Memory B cell (primary cell): ENCODE measurements around the gene PRR36.
A peak's percentile ranks its signal among the peaks of the same experiment; 100 is the strongest.

ENCODE experiments used
- ATAC-seq: fragments of 150-1000 bp; cut with Tn5 transposase; 2 replicates; pipeline ENCODE4 v1.10.0; 2021; ENCODE audit warnings: low read depth, mild to moderate bottlenecking, moderate library complexity
- DNase-seq, 2 donors: peaks; one replicate each; pipeline ENCODE4 v3.0.0; 2022; ENCODE audit warnings: low spot score in 2 of 2
- H3K27ac Mint-ChIP-seq: one replicate; pipeline ENCODE4 v1.8.0; 2022; ENCODE audit warnings: mild to moderate bottlenecking, moderate library complexity, mixed read lengths
- H3K27me3 Mint-ChIP-seq: one replicate; pipeline ENCODE4 v1.8.0; 2022; ENCODE audit warnings: mixed read lengths
- H3K36me3 Mint-ChIP-seq: one replicate; pipeline ENCODE4 v1.8.0; 2022; ENCODE audit warnings: mild to moderate bottlenecking, mixed read lengths
- H3K4me1 Mint-ChIP-seq: one replicate; pipeline ENCODE4 v1.8.0; 2022; ENCODE audit warnings: mixed read lengths
- H3K4me3 Mint-ChIP-seq: one replicate; pipeline ENCODE4 v1.8.0; 2022; ENCODE audit warnings: mild to moderate bottlenecking, moderate library complexity, mixed read lengths
- H3K9me3 Mint-ChIP-seq: one replicate; pipeline ENCODE4 v1.8.0; 2022; ENCODE audit warnings: mixed read lengths

Gene PRR36

DNA sequence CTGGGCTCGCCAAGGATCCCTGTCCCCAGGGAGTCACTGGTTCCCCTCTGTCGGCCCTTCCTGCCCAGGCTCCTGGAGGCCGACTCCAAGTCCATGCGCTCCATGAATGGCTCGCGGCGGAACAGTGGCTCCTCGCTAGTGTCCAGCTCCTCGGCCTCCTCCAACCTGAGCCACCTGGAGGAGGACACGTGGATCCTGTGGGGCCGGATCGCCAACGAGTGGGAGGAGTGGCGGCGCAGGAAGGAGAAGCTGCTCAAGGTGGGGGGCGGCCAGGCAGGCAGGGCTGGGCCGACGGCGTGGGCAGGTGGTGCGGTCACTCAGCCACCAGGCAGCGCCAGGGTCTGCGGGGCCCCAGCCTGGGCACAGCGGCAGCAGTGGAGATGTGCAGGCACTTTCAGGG lies 26.5 kb downstream of the PRR36 start:
- Mint-ChIP-seq H3K36me3 (no peaks in the 10 kb centered on the region), H3K9me3 (no peaks in the 10 kb centered on the region), H3K27ac (no peak overlapping the region), H3K27me3 (peaks cover 2% of the 10 kb centered on the region), H3K4me3 (no peak overlapping the region), H3K4me1 (no peaks in the 10 kb centered on the region)
- ATAC-seq (no peak), DNase-seq (no peak)

GRCh38 chr19:7846155-7846646 lies 28.0 kb downstream of the PRR36 start:
- no peaks in the 10 kb centered on the region for H3K36me3 Mint-ChIP-seq
- no peak overlapping the region for H3K4me3 Mint-ChIP-seq
- peaks cover 2% of the 10 kb centered on the region for H3K27me3 Mint-ChIP-seq
- H3K4me1 Mint-ChIP-seq, result no peaks in the 10 kb centered on the region
- H3K27ac Mint-ChIP-seq, result no peak overlapping the region
- H3K9me3 Mint-ChIP-seq, result no peaks in the 10 kb centered on the region
- DNase-seq (no peak), ATAC-seq (no peak)

DNA sequence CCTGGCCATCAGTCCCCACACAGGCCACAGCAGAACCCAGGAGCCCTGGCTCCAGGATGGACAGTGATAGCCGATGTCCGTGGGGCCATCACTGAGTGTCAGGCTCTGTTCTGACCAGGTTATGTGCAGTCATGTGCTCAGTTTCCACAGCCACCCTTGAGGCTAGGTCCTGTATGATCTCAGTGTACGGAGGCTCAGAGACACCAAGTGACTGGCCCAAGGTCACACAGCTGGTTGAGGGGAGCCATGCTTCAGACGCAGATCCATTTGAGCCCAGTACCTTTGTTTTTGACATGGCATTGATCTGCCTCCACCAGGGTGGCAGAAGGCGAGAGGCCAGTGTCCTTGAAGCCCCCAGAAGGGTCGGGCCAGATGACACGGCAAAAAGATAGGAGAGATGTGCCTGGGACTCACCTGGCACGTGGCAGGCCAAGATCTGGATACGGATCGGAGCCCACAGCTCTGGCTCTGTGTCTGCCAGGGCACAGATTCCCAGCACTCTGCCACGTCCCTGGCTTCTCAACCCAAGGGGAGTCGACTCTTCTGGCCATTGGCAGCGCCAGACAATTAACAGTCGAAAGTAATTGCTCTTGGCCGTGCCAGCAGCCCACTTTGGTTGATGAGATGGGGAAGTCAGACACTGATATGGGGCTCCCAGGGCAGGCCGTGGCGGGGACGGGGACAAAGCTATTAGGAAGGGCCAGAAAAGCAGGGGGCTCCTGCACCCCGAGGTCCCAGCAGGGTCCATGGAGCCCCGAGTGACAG lies 28.6 kb downstream of the PRR36 start:
- Mint-ChIP-seq H3K27me3 (peaks cover 2% of the 10 kb centered on the region), H3K27ac (no peak overlapping the region), H3K9me3 (no peaks in the 10 kb centered on the region), H3K36me3 (no peaks in the 10 kb centered on the region), H3K4me3 (no peak overlapping the region), H3K4me1 (no peaks in the 10 kb centered on the region)
- DNase-seq (no peak), ATAC-seq (no peak)

DNA sequence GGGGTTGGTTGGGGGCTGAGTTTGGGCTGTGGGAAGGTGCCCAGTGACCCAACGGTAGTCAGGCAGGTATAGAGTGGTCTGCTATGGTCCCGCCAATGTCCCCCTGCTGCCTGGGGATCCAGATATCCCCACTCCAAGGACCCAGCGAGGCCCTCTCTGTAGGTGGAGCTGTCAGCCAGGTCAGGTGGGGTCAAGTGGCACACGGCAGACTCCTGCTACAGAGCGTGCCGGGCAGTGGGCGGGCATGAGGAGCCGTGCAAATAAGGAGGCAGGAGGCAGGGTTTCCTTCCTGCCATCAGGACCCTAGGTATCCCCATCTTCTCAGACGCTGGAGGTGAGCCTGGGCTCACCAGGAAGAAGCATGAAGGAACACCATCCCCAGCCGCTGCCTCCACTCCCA lies 29.2 kb downstream of the PRR36 start:
- Mint-ChIP-seq H3K27me3 (no peaks in the 10 kb centered on the region), H3K4me1 (no peaks in the 10 kb centered on the region)
- no peak for ATAC-seq

GRCh38 chr19:7844405-7844804 lies 29.8 kb downstream of the PRR36 start:
- Mint-ChIP-seq H3K9me3 (no peaks in the 10 kb centered on the region), H3K4me1 (no peaks in the 10 kb centered on the region), H3K27me3 (no peaks in the 10 kb centered on the region), H3K27ac (no peak overlapping the region), H3K4me3 (no peak overlapping the region), H3K36me3 (no peaks in the 10 kb centered on the region)
- DNase-seq (no peak), ATAC-seq (no peak)

More for the DNA sequence above, 29.2 kb downstream of the PRR36 start:
- no peak overlapping the region for H3K4me3 Mint-ChIP-seq
- no peaks in the 10 kb centered on the region for H3K9me3 Mint-ChIP-seq
- H3K27ac Mint-ChIP-seq, result no peak overlapping the region
- DNase-seq, result no peak
- H3K36me3 Mint-ChIP-seq, result no peaks in the 10 kb centered on the region

- Mint-ChIP-seq H3K36me3 (peaks cover 2% of the 10 kb centered on the region), H3K27ac (no peak overlapping the region), H3K4me3 (no peak overlapping the region), H3K27me3 (no peaks in the 10 kb centered on the region), H3K4me1 (no peaks in the 10 kb centered on the region), H3K9me3 (no peaks in the 10 kb centered on the region)
- no peak for ATAC-seq
- no peak for DNase-seq
Measured at GRCh38 chr19:7843521-7843920, 30.7 kb downstream of the PRR36 start.

GRCh38 chr19:7842661-7843294 lies 31.4 kb downstream of the PRR36 start:
- H3K4me1 Mint-ChIP-seq, result no peaks in the 10 kb centered on the region
- no peak overlapping the region for H3K27ac Mint-ChIP-seq
- H3K27me3 Mint-ChIP-seq, result no peaks in the 10 kb centered on the region
- H3K9me3 Mint-ChIP-seq, result no peaks in the 10 kb centered on the region
- H3K4me3 Mint-ChIP-seq, result no peak overlapping the region
- peaks cover 2% of the 10 kb centered on the region for H3K36me3 Mint-ChIP-seq
- no peak for ATAC-seq
- no peak for DNase-seq

- ATAC-seq, result no peak
- Mint-ChIP-seq H3K4me3 (no peak overlapping the region), H3K36me3 (peaks cover 2% of the 10 kb centered on the region), H3K27me3 (no peaks in the 10 kb centered on the region), H3K27ac (no peak overlapping the region), H3K9me3 (no peaks in the 10 kb centered on the region), H3K4me1 (no peaks in the 10 kb centered on the region)
- no peak for DNase-seq
Measured at GRCh38 chr19:7841751-7842660, 32.2 kb downstream of the PRR36 start.

- Mint-ChIP-seq H3K36me3 (peaks cover 2% of the 10 kb centered on the region), H3K9me3 (no peaks in the 10 kb centered on the region), H3K4me1 (no peaks in the 10 kb centered on the region), H3K27me3 (no peaks in the 10 kb centered on the region), H3K27ac (no peak overlapping the region), H3K4me3 (no peak overlapping the region)
- no peak for ATAC-seq
- no peak for DNase-seq
Measured at GRCh38 chr19:7840629-7841028, 33.6 kb downstream of the PRR36 start.

GRCh38 chr19:7839476-7839875 lies 34.7 kb downstream of the PRR36 start:
- Mint-ChIP-seq H3K4me1 (no peaks in the 10 kb centered on the region), H3K9me3 (no peaks in the 10 kb centered on the region), H3K4me3 (no peak overlapping the region), H3K36me3 (peaks cover 2% of the 10 kb centered on the region), H3K27me3 (no peaks in the 10 kb centered on the region), H3K27ac (no peak overlapping the region)
- DNase-seq, result no peak
- no peak for ATAC-seq

DNA sequence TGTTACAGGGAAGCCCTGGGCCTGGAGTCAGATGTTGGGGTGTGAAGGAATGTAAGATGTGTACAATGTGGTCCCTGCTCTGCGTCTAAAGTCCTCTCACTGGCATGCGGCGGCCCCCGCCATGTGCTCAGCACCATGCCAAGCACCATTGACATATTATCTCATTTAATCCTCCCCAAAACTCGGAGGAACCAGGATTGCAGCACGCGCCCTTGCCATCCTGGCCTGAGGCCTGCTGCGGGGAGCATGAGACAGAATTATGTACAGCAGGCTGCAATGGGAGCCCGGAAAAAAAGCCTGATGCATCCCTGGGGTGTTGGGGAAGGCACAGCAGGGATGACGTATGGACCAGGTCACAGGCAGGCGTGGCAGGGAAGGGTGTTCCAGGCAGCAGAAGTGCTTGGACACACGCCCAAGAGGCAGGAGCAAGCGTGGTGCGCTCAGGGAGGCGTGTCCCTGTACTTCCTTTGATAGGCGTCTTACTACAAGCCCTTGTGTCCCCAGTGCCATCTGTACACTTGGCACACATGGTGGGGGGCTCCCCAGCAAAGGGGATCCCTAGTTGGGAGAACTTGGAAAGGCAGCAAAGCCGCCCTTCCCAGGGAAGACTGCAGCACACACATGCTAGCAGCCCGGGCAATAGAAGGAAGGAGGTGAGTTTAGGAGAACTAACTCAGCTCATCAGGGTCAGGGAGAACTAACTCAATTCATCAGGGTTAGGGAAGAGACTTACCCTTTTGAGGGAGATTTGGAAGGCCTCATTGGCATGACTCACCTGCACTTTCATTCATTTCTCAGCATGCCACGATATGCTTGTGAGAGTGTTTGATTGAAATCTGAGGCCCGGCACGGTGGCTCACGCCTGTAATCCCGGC lies 40.7 kb downstream of the PRR36 start:
- H3K27ac Mint-ChIP-seq, result no peak overlapping the region
- ATAC-seq (no peak), DNase-seq (no peak)
- peaks cover 10% of the 10 kb centered on the region for H3K4me1 Mint-ChIP-seq
- H3K36me3 Mint-ChIP-seq, result no peaks in the 10 kb centered on the region
- H3K9me3 Mint-ChIP-seq, result no peaks in the 10 kb centered on the region
- H3K27me3 Mint-ChIP-seq, result no peaks in the 10 kb centered on the region
- H3K4me3 Mint-ChIP-seq, result no peak overlapping the region

DNA sequence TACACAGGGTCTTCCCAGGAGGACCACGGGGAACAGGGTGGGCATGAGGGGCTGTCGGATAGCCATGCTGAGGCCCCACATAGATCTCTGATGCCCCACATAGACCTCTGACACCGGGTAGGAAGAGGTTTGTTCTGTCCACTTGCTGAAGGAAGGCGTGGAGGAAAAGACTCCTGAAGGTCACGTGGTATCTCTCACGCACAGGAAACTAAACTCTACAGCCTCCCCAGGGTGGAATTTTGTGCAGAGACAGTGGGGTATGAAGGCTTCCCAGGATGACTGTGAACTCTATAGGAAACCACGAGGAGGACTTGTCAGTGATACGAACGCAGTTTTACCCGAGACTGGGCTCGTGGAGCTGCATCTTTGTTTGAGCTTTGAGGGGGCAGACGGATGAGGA lies 41.4 kb downstream of the PRR36 start:
- ATAC-seq (no peak), DNase-seq (no peak)
- Mint-ChIP-seq H3K9me3 (no peaks in the 10 kb centered on the region), H3K4me1 (peaks cover 10% of the 10 kb centered on the region), H3K27ac (no peak overlapping the region), H3K4me3 (no peak overlapping the region), H3K36me3 (no peaks in the 10 kb centered on the region), H3K27me3 (no peaks in the 10 kb centered on the region)

GRCh38 chr19:7832009-7832408 lies 42.2 kb downstream of the PRR36 start:
- DNase-seq (no peak), ATAC-seq (no peak)
- Mint-ChIP-seq H3K27ac (no peak overlapping the region), H3K4me1 (peaks cover 10% of the 10 kb centered on the region), H3K4me3 (peak overlapping the region; percentile 83), H3K36me3 (no peaks in the 10 kb centered on the region), H3K9me3 (no peaks in the 10 kb centered on the region), H3K27me3 (no peaks in the 10 kb centered on the region)
